Stimulated activated CD8-positive, alpha-beta memory T cell treated with anti-CD3 and anti-CD28 coated beads, Interleukin-15, amount 100 ng/mL, for 48 hours (primary cell): ENCODE results near the gene PNMT.
"Not testable (repeated sequence)": the region's sequence is repeated elsewhere in the genome, so short reads cannot be mapped to it uniquely, and the experiment has no call there.

Experiments
- DNase-seq, 2 donors: peaks; one replicate each; pipeline ENCODE4 v3.0.0-alpha.2; 2020; ENCODE audit warnings: low read depth in 2 of 2

Gene PNMT

DNA sequence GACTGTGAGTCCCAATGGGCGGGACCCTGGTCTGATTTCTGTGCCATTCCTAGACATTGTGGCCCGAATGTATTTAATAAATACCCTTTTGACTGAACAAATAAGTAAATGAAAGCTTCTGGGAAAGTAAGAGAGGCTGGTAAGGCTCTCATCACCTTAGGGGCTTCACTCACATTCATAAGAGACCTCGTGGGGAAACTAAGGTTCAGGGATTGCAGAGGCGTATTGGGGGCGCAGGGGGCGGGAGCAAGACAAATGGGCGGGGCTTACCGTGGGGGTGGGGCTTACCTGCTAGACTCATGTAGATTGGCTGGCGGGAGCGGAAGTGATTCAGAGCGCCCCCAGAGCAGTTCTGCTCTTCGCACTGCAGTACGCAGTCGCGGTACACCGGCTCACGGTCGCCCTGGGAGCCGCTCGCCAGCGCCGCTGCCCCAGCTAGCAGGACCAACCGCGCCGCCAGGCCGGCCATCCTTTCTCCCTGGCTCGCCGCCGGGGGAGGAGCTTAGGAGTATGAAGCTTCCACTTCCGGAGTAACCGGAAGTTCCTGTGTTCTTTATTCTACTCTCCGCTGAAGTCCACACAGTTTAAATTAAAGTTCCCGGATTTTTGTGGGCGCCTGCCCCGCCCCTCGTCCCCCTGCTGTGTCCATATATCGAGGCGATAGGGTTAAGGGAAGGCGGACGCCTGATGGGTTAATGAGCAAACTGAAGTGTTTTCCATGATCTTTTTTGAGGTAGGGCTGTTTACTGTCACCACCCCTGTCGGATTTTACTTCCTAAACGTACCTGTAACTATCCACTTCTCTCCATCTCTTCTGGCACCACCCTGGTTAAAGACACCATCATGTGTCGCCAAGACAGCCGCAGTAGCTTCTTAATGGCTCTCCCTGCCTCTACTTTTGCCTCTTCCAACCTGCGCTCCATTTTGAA is 19.6 kb downstream of the PNMT start, which contains the start of gene PGAP3:
TSS of gene PGAP3 (minus strand) at position 512 of the 929 bp plus-strand sequence. CDS start at position 469, 43 bp downstream.
- peak; percentile 86 to 90 for DNase-seq

DNA sequence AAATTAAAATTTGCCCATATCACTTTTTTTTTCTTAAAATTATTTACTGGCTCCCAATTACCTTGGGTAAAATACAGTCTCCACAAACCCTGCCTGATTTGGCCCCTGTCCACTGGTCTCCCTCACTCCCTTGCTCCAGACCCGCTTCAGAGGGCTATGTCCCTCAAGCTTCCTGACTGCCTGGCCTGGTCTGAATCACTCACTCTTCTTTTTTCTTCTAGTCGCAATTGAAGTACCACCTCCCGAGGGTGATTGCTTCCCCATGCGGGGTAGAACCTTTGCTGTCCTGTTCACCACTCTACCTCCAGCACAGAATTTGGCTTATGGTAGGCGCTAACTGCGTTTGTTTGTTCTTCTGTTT is 20.2 kb downstream of the PNMT start:
- no peak for DNase-seq

DNA sequence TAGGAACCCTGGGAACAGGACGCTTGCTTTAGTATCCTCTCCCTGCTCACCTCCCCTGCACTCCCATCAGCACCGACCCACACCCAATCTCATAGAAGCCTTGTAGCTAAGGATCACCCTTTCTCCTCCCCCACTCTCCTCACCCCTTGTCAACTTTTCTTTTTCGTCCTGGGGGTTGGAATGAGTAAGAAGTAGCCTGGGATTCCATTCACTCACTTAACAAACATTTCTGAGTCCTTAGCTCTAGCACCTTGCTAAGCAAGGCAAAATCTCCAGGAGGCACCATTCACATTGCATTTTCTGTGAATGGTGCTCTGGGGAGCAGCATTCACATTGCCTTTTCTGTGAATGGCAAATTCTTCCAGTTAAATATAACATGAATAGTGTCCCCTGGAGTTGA is 20.7 kb downstream of the PNMT start:
- no peak for DNase-seq

DNA sequence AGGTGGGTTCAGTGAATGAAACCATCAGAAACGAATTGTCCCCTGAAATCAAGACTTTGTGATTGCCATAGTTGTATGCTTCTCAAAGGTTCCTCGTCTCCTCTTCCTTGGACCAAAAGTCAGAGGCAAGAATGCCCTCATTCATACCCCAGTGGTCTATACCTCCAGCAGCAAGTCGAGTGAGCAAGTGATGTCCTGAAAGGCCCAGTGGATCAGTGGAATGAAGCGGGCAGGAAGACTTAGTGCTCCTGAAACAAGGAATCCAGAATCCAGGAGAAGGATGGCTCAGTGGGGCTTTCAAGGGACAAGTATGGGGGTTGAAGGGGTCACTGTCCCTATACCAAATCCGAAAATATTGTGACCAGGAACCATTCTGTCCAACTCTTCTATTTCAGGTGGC is 26.3 kb downstream of the PNMT start:
- DNase-seq: no peak

DNA sequence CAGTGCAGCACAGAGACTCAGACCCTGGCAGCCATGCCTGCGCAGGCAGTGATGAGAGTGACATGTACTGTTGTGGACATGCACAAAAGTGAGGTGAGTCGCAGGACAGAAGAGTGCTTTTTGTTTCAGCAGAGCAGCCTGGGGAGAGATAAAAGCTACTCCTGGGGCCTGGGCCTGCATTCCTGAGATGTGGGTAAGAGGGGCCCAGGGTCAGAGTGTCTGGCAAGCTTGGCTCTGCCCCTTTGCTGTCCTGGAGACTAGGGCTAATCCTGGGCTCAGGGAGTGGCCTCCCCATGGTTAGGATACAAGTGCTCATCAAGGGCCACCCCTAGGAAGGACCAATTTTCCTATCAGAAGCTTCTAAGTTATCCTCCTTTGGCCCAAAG is 26.8 kb downstream of the PNMT start:
- no peak for DNase-seq

DNA sequence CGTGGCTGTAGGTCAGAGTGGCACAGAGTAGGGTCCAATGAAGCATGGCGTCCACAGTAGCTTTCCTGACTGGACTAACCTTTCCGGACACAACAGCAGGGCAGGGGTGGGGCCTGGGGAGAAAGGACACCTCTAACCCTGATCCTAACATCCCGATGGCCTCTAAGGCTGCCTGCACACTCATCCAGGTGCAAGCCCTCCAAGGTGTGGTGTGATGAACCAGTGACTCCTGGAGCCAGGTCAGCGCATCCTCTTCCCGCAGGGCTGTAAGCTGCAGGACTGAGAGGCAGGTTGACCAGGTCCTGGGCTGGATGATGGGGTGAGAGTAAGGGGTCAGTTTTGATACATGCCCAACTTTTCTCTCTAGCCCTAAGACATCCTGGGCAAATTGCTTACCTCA is 28.5 kb downstream of the PNMT start:
- DNase-seq: no peak

DNA sequence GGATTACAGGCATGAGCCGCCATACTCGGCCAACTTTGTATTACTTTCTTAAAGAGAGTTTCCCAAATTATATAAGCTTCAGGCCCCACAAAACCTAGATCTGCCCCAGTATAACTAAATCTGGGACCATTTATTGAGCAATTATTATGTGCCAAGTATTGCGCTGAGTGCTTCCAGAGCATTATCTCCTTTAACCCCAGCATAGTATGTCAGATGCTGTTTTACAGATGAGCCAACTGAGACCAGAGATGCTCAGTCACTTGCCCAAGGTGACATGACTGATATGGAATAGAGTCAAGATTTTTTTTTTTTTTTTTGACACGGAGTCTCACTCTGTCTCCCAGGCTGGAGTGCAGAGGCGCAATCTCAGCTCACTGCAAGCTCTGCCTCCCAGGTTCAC is 29.7 kb downstream of the PNMT start:
- DNase-seq: no peak

DNA sequence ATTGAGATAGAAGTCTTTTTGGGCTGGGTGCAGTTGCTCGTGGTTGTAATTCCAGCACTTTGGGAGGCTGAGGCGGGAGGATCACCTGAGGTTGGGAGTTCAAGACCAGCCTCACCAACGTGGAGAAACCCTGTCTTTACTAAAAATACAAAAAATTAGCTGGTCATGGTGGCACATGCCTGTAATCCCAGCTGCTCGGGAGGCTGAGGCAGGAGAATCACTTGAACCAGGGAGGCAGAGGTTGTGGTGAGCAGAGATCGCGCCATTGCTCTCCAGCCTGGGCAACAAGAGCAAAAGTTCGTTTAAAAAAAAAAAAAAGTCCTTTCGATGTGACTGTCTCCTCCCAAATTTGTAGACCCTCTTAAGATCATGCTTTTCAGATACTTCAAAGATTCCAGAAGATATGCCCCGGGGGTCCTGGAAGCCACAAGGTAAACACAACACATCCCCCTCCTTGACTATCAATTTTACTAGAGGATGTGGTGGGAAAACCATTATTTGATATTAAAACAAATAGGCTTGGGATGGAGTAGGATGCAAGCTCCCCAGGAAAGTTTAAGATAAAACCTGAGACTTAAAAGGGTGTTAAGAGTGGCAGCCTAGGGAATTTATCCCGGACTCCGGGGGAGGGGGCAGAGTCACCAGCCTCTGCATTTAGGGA is 31.0 kb downstream of the PNMT start:
- not testable (repeated sequence) for DNase-seq

DNA sequence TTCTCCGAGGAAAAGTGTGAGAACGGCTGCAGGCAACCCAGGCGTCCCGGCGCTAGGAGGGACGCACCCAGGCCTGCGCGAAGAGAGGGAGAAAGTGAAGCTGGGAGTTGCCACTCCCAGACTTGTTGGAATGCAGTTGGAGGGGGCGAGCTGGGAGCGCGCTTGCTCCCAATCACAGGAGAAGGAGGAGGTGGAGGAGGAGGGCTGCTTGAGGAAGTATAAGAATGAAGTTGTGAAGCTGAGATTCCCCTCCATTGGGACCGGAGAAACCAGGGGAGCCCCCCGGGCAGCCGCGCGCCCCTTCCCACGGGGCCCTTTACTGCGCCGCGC is 31.5 kb downstream of the PNMT start, which contains the start of gene ERBB2:
TSS of gene ERBB2 (plus strand) at position 247 of the 330 bp plus-strand sequence. CDS start 175 bp downstream, outside the sequence.
- DNase-seq: no peak

DNA sequence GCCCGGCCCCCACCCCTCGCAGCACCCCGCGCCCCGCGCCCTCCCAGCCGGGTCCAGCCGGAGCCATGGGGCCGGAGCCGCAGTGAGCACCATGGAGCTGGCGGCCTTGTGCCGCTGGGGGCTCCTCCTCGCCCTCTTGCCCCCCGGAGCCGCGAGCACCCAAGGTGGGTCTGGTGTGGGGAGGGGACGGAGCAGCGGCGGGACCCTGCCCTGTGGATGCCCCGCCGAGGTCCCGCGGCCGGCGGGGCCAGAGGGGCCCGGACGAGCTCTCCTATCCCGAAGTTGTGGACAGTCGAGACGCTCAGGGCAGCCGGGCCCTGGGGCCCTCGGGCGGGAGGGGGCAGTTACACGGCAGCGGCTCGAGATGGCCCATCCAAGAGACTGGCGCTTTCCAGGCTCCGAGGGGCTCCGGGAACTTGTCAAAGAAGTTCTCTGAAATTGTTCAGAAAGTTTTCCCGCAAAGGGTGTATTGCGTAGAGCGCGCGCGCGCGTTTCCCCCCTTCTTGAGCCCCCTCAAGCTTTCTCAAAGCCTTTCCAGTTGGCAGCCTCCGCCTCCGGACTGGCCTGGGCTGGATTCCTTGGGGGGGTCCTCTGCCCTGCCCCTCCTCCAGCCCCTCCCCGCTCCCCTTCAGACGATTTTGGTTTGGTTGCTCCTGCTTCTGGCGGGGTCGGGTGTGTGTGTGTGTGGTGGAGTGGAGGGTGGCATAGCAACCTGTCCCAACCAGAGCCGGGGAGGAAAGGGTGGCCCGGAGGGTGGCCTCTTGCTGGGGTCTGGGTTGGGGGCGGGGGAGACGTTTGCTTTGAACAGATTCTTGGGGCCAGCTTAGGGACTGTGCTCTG is 32.1 kb downstream of the PNMT start:
- DNase-seq: no peak

DNA sequence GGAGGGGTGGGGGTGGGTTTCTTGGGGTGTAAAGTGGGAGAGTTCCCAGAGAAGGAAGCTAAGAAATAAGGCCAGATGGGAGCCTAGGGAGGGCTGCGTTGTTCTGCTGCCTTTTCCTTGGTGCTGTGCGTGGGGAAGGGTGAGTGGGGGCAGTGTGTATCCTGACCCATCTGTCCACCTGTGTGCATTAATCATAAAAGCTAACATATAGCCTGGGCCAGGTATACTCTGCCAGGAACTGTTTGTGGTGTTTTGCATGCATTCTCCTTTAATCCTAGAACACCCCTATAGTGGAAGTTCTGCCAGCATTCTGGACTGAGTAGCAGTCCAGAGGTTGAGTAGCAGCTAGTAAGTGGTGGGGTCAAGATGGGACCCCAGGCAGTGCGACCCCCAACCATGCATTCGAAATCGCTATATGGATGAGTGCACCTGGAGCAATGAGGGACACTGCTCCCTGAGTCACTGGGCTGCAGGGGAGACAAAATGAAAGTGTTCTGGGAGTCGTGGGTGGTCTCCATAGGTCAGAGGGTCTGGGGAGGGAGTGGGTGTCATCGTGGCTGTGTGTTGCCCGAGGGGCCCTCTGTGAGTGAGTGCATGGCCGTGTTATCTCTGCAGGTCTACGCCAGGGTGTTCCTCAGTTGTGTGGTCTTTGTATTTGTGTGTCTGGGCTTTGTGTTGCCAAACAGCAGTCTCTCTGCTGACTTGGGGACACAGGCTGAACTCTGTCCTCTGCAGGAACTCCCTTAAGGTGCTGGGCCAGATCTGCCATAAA is 32.9 kb downstream of the PNMT start:
- DNase-seq: no peak

DNA sequence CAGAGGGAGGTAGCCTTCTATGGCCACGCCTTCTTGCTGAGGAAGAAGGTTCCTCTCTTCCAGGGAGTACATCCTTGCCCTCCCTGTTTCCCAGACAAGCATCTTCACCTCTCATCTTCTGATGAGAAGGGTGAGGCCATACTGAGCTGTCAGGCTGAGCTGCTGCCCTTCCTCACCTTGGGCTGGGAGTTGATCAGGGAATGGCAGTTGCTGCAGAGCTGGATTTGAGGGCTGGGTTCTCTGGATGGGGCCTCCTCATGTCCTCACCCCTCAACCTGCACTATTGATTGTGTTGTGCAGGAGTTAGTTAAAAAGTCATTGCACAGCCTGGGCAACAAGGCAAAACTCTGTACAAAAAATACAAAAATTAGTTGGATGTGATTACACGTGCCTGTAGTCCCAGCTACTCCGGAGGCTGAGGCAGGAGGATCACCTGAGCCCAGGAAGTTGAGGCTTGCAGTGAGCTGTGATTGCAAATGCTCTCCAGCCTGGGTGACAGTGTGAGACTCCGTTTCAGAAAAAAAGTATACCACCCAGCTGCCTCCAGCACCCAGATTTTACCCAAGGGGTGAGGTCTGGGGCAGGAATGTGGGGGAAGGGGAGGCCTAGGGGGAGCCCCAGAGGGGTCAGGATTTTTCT is 33.6 kb downstream of the PNMT start:
- no peak for DNase-seq

DNA sequence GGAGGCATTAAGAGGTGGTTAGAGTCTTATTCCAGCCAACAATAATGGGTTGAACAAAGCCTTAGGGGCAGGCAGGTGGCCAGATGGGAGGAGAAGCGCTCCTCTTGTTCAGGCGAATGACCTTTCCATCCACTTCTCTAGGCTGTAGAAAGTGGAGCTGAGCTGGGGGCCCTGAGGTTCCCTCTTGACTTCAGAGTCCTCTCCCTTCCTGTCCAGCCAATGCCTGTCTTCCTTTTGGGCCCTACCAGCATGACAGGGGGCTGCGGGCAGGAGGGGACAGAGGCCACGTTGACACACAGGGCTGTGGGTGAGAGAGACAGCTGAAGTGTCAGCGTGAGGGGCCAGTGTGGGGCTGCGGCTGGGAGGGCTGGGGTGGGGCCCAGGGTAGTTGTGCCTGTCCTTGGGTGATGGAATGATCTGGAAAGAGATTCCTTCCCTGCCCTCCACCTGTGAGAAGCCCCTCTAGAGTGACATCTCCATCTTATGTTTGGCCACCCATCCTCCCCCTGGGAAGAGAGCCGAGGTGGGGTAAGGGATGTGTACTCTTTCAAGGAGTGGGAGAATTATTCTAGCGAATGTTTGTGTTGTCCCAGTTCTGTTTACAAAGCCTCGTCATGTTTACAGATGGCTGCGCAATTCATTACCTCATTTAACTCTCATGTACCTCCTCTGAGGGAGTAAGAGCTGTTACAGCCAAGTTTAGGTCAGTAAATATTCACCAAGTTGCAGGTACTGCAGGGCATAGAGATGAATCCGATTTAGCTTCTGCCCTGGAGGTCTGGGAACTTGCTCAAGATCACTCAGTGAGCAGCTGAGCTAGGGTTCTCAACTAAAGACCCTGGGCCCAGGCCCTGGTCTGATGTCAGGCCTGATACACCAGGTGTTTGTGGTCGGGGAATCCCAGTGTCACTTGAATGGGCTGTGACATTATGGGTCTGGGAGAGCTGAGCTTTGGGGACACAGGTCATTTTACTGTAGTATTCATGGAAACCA is 34.9 kb downstream of the PNMT start:
- DNase-seq: no peak

DNA sequence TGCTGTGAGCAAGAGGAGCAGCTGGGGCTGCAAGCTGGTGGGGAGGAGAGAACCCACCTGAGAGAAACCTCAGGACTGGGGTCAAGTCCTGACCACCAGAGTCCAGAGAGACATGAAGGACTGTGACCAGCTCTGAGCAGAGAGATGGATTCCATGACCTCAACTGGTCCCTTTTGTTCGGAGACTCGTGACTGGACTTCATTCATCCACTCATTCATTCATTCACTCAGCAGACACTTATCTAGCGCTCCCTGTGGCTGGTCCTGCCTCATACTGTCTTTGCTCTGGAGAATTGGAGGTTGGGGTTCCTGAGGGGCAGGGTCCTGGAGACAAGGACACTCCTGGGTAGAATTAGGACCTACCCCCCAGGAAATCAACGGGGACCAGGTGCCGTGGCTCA is 35.7 kb downstream of the PNMT start:
- no peak for DNase-seq

DNA sequence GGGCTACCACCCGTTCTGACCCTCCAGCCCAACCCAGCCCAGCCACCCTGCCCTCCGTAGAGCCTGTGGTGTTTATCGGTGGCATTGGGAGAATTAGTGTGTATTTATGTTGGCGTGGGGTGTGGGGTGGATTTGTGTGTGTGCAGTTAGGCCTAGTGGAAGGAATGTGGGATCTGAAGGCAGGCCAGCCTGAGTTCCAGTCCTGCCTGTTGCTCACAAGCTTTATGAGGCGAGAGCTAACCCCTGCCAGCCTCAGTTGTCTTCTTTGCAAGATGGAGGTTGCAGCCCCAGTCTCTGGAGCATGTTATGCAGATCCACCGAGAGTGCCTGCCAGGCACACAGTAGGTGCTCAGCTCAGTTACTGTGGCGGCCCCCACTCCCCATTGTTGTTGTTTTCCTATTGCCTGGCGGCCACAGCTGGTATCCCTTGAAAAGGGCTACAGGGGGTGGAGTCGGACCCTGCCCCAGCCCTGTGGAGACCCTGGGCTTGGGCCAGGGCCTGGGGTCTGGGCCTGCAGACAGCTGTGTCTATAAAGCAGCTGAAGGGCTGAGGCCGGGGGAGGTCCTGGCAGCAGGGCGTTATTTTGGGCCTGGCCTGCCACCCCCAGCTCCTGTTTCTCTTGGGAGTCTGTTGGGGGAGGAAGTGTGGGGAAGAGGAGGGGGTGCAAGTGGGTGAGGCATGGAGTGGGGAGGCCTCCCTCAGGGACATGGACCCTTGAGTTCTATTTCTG is 36.7 kb downstream of the PNMT start:
- DNase-seq: no peak

DNA sequence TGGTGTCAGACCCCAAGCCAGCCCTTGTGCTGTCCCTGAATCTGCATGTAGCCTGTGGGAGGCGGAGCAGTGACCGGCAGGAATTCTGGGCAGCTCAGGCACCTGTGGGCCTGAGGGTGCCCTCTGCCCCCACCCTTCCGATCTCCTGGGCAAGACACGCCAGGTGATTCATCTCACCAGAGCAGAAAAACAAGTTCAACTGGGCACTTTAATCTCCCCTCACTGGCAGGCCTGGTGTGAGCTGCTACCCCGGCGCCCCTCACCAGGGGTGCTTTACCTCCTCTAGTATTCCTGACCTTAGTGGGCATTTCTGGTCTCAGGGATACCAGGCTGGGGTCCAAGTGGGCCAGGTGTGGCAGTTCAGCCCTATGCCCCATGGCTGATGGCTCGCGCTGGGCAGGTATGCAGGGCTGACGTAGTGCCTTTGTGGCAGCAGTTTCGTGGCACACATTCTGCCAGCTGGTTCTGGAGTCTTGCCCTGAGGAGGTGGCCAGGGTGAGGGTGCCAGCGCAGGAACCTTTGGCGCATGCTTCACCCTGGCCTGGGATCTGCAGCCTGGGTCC is 37.6 kb downstream of the PNMT start:
- DNase-seq: no peak

DNA sequence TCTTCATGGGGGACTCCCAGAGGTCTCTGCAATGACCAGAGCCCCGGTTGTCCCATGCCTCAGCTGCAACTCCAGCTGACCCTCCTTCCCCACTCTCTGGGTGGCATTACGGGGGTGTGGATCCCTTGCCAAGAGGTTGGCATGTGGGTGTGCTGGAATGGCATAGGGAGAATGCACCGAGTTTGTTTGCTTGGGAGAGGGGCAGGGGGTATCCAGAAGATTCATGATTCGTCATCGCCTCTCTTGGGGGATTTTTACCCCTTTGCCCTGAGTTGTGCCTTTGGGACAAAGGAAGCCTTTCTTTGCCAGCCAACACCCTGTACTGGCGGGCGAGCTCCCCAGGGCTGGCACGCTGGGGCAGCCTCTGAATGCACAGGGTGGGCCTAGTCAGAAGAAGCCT is 38.1 kb downstream of the PNMT start:
- no peak for DNase-seq

DNA sequence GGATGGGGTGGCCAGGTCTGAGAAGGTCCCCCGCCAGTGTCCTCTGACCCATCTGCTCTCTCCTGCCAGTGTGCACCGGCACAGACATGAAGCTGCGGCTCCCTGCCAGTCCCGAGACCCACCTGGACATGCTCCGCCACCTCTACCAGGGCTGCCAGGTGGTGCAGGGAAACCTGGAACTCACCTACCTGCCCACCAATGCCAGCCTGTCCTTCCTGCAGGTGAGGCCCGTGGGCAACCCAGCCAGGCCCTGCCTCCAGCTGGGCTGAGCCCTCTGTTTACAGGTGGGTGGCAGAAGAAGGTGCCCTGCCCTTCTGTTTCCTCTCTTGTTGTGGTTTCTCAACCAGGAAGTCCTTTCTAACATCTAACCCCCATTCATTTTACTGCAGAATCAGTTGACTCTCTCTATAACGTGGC is 38.7 kb downstream of the PNMT start:
- DNase-seq: no peak
